GM12872 (cell line): ENCODE results near the gene SLFN5.
"Not testable (repeated sequence)": the region's sequence is repeated elsewhere in the genome, so short reads cannot be mapped to it uniquely, and the experiment has no call there.

Experiments
- TF ChIP-seq, protein P1 (sequence below): IDR thresholded peaks from 3 replicates; pipeline ENCODE4 v1.5.1; 2011; ENCODE audit warnings: low read depth, mild to moderate bottlenecking, low read length, moderate library complexity; ENCODE audit not compliant: insufficient read depth

Gene SLFN5

DNA sequence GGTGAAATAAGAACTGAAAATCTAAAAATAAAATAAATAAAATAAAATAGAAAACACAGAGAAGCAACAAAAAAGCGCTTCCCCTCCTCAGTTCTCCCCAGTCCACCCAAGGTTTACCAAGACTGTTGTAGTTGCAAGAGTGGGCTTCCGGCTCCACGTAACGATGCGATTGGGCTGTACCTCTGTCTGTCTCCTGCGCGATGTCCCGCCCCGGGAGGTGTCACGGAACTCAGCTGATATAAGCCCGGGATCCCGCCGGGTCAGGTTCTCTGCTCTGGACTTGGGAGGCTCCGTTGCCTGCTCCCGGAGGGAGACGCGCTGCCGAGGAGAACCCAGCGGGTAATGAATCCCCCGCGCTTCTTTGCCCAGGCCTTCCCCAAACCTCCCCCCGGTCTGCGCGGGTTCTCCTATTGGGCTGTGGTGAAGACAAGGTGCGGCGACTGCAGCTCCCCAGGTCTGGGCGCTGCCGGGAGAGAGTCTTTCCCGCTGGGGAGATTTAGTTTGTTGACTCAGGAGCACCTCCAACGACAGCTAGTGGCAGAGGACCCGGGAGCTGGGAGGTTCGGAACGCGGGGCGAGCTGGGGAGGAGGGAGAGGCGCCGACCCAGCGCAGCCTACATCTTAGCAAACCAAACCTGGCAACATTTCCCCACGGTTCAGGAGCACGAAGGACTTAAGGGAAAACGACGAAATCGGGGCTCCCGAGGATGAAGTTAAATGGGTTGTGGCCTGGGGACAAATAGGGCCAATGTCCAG, at the start of gene SLFN5:
TSS of gene SLFN5 (plus strand) at position 268 of the 756 bp plus-strand sequence. CDS start 15,619 bp downstream, outside the sequence.
- TF ChIP-seq, protein P1, sequence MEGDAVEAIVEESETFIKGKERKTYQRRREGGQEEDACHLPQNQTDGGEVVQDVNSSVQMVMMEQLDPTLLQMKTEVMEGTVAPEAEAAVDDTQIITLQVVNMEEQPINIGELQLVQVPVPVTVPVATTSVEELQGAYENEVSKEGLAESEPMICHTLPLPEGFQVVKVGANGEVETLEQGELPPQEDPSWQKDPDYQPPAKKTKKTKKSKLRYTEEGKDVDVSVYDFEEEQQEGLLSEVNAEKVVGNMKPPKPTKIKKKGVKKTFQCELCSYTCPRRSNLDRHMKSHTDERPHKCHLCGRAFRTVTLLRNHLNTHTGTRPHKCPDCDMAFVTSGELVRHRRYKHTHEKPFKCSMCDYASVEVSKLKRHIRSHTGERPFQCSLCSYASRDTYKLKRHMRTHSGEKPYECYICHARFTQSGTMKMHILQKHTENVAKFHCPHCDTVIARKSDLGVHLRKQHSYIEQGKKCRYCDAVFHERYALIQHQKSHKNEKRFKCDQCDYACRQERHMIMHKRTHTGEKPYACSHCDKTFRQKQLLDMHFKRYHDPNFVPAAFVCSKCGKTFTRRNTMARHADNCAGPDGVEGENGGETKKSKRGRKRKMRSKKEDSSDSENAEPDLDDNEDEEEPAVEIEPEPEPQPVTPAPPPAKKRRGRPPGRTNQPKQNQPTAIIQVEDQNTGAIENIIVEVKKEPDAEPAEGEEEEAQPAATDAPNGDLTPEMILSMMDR: no peak

DNA sequence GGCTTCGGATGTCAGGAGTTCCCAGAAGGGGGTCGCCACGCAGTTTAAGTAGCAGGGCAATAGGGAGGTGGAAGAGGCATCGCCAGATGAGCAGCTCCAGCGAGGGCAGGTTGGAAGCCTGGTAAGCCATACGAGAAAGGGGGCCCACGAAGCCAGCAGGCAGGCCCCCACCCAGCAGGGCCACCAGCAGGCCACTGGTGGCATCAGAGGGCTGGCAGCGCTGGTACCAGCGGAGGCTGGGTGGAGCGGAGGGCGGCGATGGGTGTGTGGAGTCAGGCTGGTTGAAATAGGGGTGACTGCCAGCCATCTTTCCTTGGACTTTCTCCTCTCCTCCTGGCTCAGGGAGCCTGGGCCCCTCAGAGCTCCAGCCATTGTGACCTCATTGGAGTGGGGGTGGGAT, 48.9 kb upstream of the SLFN5 start, which contains the start of gene SLC35G3:
TSS of gene SLC35G3 (minus strand) at position 393 of the 400 bp plus-strand sequence. CDS start at position 307, 86 bp downstream.
- TF ChIP-seq, protein P1: not testable (repeated sequence)

DNA sequence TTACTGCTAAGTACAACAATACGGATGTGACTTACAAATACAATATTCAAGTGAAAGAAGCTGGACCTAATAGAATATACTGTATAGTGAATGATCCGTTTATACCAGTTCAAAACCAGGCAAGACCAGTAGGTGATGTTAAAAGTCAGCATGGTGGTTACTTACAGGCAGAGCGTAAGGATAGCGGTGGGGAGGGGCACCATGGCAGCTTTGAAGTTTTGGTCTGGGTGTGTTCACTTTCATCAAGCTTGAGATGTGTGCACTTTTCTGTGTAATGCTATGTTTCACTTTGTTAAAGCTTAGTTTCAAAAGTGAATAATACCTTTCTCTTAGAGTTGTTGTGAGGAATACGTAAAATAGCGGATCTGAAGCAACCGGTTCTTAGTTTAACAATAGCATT, 32.1 kb upstream of the SLFN5 start:
- TF ChIP-seq, protein P1: no peak

DNA sequence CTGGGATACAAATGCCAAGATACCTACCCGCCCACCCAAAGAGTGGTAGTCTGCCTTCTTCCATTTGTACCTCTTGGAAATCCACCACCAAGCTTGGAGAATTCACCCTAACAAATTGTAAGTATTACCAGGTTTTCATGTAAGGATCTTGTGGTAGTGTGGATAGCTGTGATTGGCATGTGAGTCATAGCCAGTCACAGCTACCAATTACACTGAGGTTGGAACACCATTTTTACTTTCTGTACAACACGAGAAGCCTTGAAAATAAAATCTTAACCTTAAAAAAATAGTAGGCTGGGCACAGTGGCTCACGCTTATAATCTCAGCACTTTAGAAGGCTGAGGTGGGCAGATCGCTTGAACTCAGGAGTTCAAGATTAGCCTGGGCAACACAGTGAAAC, 30.2 kb upstream of the SLFN5 start:
- TF ChIP-seq, protein P1: no peak

DNA sequence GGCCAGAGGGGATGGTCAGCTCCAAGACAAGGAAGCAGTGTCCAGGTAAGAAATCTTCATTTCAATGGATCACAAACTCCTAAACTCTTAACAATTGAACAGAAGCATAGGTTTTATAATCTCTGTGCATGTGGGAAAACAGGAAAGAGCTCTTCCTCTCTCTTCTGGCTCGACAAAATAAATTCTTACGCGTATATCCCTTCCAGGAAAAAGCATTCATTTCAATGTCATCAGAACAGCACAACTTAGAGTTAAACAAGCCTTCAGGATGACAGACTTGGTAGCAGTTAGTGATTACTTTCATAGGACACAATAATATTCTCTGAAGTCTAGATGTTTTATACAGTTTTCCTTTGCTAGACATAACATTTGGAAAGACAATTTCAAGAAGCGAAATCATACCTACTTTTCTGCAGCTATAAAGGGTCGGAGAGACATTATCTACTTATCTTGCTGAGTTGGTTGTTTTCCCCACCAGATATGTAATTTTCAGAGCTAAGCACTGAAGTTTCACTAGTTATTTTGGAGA, 29.4 kb upstream of the SLFN5 start:
- TF ChIP-seq, protein P1: no peak

DNA sequence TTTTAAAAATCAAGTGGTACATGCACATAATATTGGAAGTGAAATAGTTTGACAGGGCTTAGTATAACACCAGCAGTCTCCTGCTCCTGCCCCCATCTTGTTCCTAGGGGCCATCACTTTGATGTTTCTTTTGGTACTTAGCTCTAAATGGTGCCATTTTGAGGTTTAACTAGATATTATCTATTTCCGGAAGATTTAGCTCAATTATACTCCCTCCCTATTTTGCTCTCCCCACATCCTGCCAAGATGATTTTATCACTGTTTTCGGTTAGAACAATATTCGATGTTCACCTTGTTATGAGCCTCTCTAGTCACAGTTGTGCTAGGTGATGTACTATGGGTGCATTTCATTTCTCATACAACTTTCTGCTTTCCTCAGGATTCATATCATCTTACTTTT, 28.7 kb upstream of the SLFN5 start:
- TF ChIP-seq, protein P1: no peak

DNA sequence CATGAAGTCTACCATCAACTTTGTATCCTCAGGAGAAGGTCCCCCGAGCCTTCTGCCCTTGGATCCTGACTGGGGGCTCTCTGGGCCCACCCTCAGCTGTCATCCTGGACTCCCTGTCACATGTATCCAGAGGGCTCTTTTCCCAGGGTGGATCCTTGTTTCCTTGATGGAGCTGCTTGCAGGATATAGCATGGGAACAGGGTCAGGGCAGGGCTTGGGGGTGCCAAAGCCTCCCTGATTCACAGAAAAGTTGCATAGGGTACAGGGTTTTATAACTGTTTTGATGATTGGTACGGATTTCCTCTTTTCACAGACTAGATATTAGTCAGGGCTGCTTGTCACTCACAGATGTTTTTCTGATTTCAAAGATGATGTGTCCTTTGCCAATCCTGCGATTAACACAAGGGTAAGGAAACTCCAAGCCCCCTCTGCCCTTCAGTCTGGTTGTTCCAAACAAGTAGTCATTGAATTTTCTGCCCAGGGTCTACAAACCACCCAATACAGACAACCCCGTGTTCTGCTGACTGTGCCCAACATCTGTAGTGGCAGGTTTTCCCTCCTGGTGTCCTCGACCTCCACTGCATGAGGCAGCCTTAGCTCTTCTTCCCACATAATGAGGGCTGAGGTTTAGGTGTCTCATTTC, 28.1 kb upstream of the SLFN5 start:
- TF ChIP-seq, protein P1: no peak
